Activated CD8-positive, alpha-beta T cell treated with anti-CD3 and anti-CD28 coated beads for 36 hours (primary cell): ENCODE measurements around the gene RASGRF2. TPM values are rescaled to one million over a fixed set of nuclear protein-coding genes. Genes with fewer than 3 reads are reported as not detected.

Experiments used
- ATAC-seq: fragments of 200-7000 bp; cut with Tn5 transposase; one replicate; pipeline ENCODE4 v1.10.0; 2021; ENCODE audit warnings: mild to moderate bottlenecking, moderate library complexity
- CTCF ChIA-PET: fragments of 350-600 bp; sonication (Branson Sonifier 250); formaldehyde crosslinking; loops from one replicate; lab custom pipeline; 2021; ENCODE audit warnings: antibody characterized with exemption; lab: Charles Lee
- POLR2A ChIA-PET: fragments of 350-600 bp; sonication (Branson Sonifier 250); formaldehyde crosslinking; loops from one replicate; lab custom pipeline; 2021; ENCODE audit warnings: antibody characterized with exemption; lab: Charles Lee
- DNase-seq: peaks from one replicate; pipeline ENCODE4 v3.0.0-alpha.2; 2020
- H3K27ac Mint-ChIP-seq: one replicate; pipeline ENCODE4 v1.8.0; 2021; ENCODE audit warnings: mild to moderate bottlenecking, mixed read lengths
- H3K27me3 Mint-ChIP-seq: one replicate; pipeline ENCODE4 v1.8.0; 2021; ENCODE audit warnings: mixed read lengths
- H3K36me3 Mint-ChIP-seq: one replicate; pipeline ENCODE4 v1.8.0; 2021; ENCODE audit warnings: low read depth, mixed read lengths
- H3K4me1 Mint-ChIP-seq: one replicate; pipeline ENCODE4 v1.8.0; 2021; ENCODE audit warnings: low read depth, mixed read lengths
- H3K4me3 Mint-ChIP-seq: one replicate; pipeline ENCODE4 v1.8.0; 2021; ENCODE audit warnings: mild to moderate bottlenecking, moderate library complexity, mixed read lengths
- H3K9me3 Mint-ChIP-seq: one replicate; pipeline ENCODE4 v1.8.0; 2021; ENCODE audit warnings: mixed read lengths
- intact Hi-C: fragments of 100-400 bp; cut with micrococcal nuclease; formaldehyde crosslinking; loops from one replicate; pipeline ENCODE4 v1.10.0; 2022
- total RNA-seq, 2 experiments: library from RNA; stranded (reverse); gene quantifications; one replicate each; pipeline ENCODE4 v1.2.3, GENCODE V29; 2021
- TF ChIP-seq, protein P1 (sequence below): fragments of 200-600 bp; IDR thresholded peaks from one replicate; pipeline ENCODE4 v1.8.0; 2022; ENCODE audit warnings: antibody characterized with exemption, mild to moderate bottlenecking

Gene RASGRF2
- total RNA-seq, 2 experiments from 2014 or later = 14.9 to 15.8 TPM

DNA sequence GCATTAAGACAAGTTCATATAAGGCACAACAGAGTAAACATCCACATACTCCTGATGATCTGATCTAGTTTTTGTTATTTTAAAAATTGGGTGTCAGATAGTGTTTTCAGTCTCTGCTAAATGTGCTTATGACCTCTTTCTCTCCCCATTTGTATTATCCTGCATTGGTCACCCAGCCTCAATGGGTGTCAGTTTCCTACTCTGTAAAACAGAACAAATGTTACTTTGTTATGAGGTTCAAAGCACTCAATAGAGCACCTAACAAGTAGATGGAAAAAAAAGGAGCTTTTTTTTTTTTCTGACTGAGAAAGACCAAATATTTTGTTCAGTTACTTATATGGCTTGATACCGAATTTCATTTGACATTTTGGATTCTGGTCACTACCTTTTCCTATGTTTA is 33.6 kb upstream of the RASGRF2 start:
- Mint-ChIP-seq H3K4me3 (no peak overlapping the region), H3K36me3 (no peaks in the 10 kb centered on the region), H3K4me1 (peaks cover 3% of the 10 kb centered on the region), H3K27me3 (no peaks in the 10 kb centered on the region), H3K9me3 (no peaks in the 10 kb centered on the region), H3K27ac (no peak overlapping the region)
- DNase-seq = no peak
- POLR2A ChIA-PET = interaction anchor here (1.0 kb wide), 1 partner anchor 33 kb away, joined by 3 read pairs; no protein-coding TSS in a partner anchor
- ATAC-seq = no peak
- CTCF ChIA-PET = interaction anchor here (1.0 kb wide), 1 partner anchor 10 kb away, joined by 6 read pairs; no protein-coding TSS in a partner anchor
- intact Hi-C loops = no loop called here
- TF ChIP-seq, protein P1, sequence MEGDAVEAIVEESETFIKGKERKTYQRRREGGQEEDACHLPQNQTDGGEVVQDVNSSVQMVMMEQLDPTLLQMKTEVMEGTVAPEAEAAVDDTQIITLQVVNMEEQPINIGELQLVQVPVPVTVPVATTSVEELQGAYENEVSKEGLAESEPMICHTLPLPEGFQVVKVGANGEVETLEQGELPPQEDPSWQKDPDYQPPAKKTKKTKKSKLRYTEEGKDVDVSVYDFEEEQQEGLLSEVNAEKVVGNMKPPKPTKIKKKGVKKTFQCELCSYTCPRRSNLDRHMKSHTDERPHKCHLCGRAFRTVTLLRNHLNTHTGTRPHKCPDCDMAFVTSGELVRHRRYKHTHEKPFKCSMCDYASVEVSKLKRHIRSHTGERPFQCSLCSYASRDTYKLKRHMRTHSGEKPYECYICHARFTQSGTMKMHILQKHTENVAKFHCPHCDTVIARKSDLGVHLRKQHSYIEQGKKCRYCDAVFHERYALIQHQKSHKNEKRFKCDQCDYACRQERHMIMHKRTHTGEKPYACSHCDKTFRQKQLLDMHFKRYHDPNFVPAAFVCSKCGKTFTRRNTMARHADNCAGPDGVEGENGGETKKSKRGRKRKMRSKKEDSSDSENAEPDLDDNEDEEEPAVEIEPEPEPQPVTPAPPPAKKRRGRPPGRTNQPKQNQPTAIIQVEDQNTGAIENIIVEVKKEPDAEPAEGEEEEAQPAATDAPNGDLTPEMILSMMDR = no peak

DNA sequence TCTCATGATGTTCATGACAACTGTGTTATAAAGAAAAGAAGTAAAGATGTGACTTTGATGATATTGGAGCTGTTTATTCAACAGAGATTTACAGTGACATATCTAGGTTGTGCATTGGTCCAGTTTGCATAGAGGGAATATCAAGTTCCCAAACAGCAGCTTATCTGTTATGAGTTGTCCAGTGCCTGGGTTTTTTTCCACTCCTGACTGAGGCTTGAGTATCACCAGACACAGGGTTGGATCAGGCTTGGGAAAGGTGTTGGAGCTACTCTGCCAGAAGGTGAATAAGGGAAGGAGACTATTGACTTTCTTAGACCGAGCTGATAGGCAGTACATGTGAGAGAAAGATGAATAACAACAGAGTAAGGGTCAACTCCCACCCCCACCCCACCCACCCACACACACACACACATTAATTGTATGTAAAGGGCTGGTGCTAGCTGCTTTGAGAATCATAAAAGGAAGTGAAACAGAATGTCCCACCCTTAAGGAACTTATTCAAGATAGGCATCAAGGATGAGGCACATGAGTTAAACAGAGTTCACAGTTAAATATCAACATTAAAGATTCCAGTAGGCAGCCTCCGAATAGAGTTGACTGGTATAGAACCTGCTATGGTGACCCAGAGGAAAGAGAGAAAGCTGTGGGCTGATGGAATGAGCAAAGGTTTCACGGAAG is 33.0 kb upstream of the RASGRF2 start:
- Mint-ChIP-seq H3K27me3 (no peaks in the 10 kb centered on the region), H3K4me1 (peaks cover 3% of the 10 kb centered on the region), H3K27ac (no peak overlapping the region), H3K4me3 (no peak overlapping the region), H3K9me3 (no peaks in the 10 kb centered on the region), H3K36me3 (no peaks in the 10 kb centered on the region)
- ATAC-seq (no peak), DNase-seq (no peak)
- intact Hi-C loops = no loop called here
- ChIA-PET POLR2A (interaction anchor here (1.0 kb wide), 1 partner anchor 34 kb away, joined by 3 read pairs; no protein-coding TSS in a partner anchor), CTCF (interaction anchor here (1.0 to 1.2 kb wide), 2 partner anchors 10 to 181 kb away, joined by 3 to 6 read pairs; no protein-coding TSS in a partner anchor)
- TF ChIP-seq, protein P1 = no peak

DNA sequence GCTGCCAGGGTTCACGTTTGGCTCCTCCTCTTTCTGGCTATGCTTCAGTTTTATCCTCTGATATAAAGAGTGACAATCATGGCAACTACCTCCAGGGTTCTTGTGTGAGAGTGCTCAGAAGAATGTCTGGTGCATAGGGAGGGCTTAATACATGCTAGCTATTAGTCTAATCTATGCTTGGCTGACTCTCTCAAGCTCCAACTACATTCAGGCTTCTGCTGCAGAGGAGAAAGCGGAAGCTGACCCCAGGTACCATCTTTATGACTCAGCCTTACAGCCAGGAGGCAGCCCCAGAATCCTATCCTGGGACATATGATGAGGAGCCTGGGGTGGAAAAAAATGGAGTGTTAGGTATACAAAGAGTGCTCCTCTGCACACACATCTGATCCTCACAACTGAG is 32.1 kb upstream of the RASGRF2 start:
- no peaks in the 10 kb centered on the region for H3K9me3 Mint-ChIP-seq
- ATAC-seq = no peak
- POLR2A ChIA-PET = interaction anchor here (0.8 kb wide), 1 partner anchor 365 kb away, joined by 3 read pairs; no protein-coding TSS in a partner anchor
- H3K36me3 Mint-ChIP-seq = no peaks in the 10 kb centered on the region
- peaks cover 3% of the 10 kb centered on the region for H3K4me1 Mint-ChIP-seq
- no peak overlapping the region for H3K4me3 Mint-ChIP-seq
- CTCF ChIA-PET = interaction anchor here (0.7 to 1.2 kb wide), 2 partner anchors 98 to 180 kb away, joined by 3 read pairs; no protein-coding TSS in a partner anchor
- intact Hi-C loops = no loop called here
- TF ChIP-seq, protein P1 = no peak
- no peaks in the 10 kb centered on the region for H3K27me3 Mint-ChIP-seq
- no peak for DNase-seq
- H3K27ac Mint-ChIP-seq = no peak overlapping the region

DNA sequence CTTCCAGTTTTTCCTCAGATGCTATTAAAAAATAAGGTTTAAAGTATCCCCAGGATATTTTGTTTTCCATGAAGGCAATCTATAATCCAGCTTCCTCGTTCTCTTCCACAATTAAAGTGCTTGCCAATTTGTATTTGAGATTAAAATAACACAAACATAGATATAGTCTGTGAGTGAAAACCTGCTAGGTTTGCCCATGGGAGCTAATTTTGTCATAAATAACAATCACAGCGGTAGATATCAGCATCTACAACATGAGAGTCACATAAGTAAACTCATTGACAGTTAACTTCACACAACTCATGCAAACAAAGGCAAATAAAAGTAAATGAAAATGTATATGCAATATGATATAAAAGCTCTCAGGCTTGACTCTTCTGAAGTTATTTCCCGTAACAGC is 29.2 kb upstream of the RASGRF2 start:
- Mint-ChIP-seq H3K9me3 (no peaks in the 10 kb centered on the region), H3K36me3 (no peaks in the 10 kb centered on the region), H3K4me3 (no peak overlapping the region), H3K27me3 (no peaks in the 10 kb centered on the region), H3K4me1 (peaks cover 7% of the 10 kb centered on the region), H3K27ac (no peak overlapping the region)
- intact Hi-C loops = no loop called here
- TF ChIP-seq, protein P1 = no peak
- POLR2A ChIA-PET = no interaction called here
- CTCF ChIA-PET = interaction anchor here (0.9 to 1.0 kb wide), 2 partner anchors 178 to 264 kb away, joined by 3 read pairs; no protein-coding TSS in a partner anchor
- DNase-seq (no peak), ATAC-seq (no peak)

DNA sequence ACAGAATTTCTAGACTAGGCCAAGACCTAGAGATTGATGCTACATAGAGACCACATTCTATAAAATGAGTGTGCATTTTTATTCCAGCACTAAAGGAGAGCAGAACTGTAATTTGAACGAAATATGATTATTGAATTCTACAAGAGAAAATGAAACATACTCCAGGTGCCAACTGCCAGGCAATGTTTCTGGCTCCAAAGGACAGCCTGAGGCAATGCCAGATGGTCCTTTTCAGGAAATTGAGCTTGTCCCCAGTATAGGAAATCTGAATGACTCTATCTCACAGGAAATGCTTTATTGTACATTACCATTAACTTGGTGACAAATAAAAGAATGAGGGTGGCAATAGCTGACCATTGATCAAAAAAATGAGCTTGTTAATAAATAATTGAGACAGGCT is 28.8 kb upstream of the RASGRF2 start:
- intact Hi-C loops = no loop called here
- Mint-ChIP-seq H3K9me3 (no peaks in the 10 kb centered on the region), H3K27ac (no peak overlapping the region), H3K4me3 (no peak overlapping the region), H3K4me1 (peaks cover 7% of the 10 kb centered on the region), H3K27me3 (no peaks in the 10 kb centered on the region), H3K36me3 (no peaks in the 10 kb centered on the region)
- ATAC-seq (no peak), DNase-seq (no peak)
- POLR2A ChIA-PET = no interaction called here
- CTCF ChIA-PET = interaction anchor here (0.9 to 1.0 kb wide), 2 partner anchors 177 to 264 kb away, joined by 3 read pairs; no protein-coding TSS in a partner anchor
- TF ChIP-seq, protein P1 = no peak
